ENCODE data around the gene MGRN1. TPM values are rescaled to one million over a fixed set of nuclear protein-coding genes. Genes with fewer than 3 reads are reported as not detected.

Gene MGRN1
- total RNA-seq, 1 donor from 2014 or later, result 40.6 TPM

- no peak for TF ChIP-seq CTCF (conservative IDR thresholded peaks at IDR 0.05; ENCODE audit: low read depth, low read length)
- H3K4me3 ChIP-seq (ENCODE audit: low read depth, low read length), result no peak overlapping the region
- no peak for DNase-seq (ENCODE audit: low read depth)
Observed at GRCh38 chr16:4678596-4678995, 54.0 kb downstream of the MGRN1 start.

- H3K4me3 ChIP-seq (ENCODE audit: low read depth, low read length), result peak overlapping the region; percentile 44
- DNase-seq (ENCODE audit: low read depth), result no peak
- no peak for TF ChIP-seq CTCF (conservative IDR thresholded peaks at IDR 0.05; ENCODE audit: low read depth, low read length)
Observed at GRCh38 chr16:4679156-4679849, 54.7 kb downstream of the MGRN1 start.

GRCh38 chr16:4679850-4680636 lies 55.4 kb downstream of the MGRN1 start:
- peak overlapping the region; percentile 44 for H3K4me3 ChIP-seq (ENCODE audit: low read depth, low read length)
- no peak for DNase-seq (ENCODE audit: low read depth)
- TF ChIP-seq CTCF (conservative IDR thresholded peaks at IDR 0.05; ENCODE audit: low read depth, low read length), result no peak

GRCh38 chr16:4680673-4681470 lies 56.2 kb downstream of the MGRN1 start:
- peak overlapping the region; percentile 44 for H3K4me3 ChIP-seq (ENCODE audit: low read depth, low read length)
- no peak for TF ChIP-seq CTCF (conservative IDR thresholded peaks at IDR 0.05; ENCODE audit: low read depth, low read length)
- no peak for DNase-seq (ENCODE audit: low read depth)

GRCh38 chr16:4681471-4682083 lies 57.0 kb downstream of the MGRN1 start:
- DNase-seq (ENCODE audit: low read depth), result no peak
- H3K4me3 ChIP-seq (ENCODE audit: low read depth, low read length), result no peak overlapping the region
- TF ChIP-seq CTCF (conservative IDR thresholded peaks at IDR 0.05; ENCODE audit: low read depth, low read length), result no peak

GRCh38 chr16:4682084-4682591 lies 57.5 kb downstream of the MGRN1 start:
- DNase-seq (ENCODE audit: low read depth), result no peak
- TF ChIP-seq CTCF (conservative IDR thresholded peaks at IDR 0.05; ENCODE audit: low read depth, low read length), result no peak
- H3K4me3 ChIP-seq (ENCODE audit: low read depth, low read length), result no peak overlapping the region

All from epithelial cell of proximal tubule (primary cell).